PFSK-1 (cell line): Measurements from ENCODE around the gene ZNF700.

Experiments used
- POLR2AphosphoS5 ChIP-seq: IDR thresholded peaks from 2 replicates; pipeline ENCODE4 v1.6.1; 2012; ENCODE audit warnings: low read depth, mild to moderate bottlenecking, control low read depth, low read length, moderate library complexity
- TAF1 ChIP-seq: IDR thresholded peaks from 2 replicates; pipeline ENCODE4 v1.6.1; 2012; ENCODE audit warnings: low read length, control low read depth, borderline replicate concordance; ENCODE audit not compliant: insufficient read depth
- TF ChIP-seq, protein P1 (sequence below), 2 experiments: IDR thresholded peaks; 2 replicates each; pipeline versions ENCODE4 v1.6.1 to v1.8.0; 2011 to 2012; ENCODE audit warnings: low read depth in 2 of 2, low read length in 2 of 2, control low read depth in 1 of 2, inconsistent platforms in 1 of 2, mild to moderate bottlenecking in 1 of 2, moderate library complexity in 1 of 2; ENCODE audit not compliant: insufficient read depth in 1 of 2

- TF ChIP-seq TAF1 (no peak), POLR2AphosphoS5 (no peak)
- TF ChIP-seq, protein P1, sequence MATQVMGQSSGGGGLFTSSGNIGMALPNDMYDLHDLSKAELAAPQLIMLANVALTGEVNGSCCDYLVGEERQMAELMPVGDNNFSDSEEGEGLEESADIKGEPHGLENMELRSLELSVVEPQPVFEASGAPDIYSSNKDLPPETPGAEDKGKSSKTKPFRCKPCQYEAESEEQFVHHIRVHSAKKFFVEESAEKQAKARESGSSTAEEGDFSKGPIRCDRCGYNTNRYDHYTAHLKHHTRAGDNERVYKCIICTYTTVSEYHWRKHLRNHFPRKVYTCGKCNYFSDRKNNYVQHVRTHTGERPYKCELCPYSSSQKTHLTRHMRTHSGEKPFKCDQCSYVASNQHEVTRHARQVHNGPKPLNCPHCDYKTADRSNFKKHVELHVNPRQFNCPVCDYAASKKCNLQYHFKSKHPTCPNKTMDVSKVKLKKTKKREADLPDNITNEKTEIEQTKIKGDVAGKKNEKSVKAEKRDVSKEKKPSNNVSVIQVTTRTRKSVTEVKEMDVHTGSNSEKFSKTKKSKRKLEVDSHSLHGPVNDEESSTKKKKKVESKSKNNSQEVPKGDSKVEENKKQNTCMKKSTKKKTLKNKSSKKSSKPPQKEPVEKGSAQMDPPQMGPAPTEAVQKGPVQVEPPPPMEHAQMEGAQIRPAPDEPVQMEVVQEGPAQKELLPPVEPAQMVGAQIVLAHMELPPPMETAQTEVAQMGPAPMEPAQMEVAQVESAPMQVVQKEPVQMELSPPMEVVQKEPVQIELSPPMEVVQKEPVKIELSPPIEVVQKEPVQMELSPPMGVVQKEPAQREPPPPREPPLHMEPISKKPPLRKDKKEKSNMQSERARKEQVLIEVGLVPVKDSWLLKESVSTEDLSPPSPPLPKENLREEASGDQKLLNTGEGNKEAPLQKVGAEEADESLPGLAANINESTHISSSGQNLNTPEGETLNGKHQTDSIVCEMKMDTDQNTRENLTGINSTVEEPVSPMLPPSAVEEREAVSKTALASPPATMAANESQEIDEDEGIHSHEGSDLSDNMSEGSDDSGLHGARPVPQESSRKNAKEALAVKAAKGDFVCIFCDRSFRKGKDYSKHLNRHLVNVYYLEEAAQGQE (IDR thresholded peaks at IDR 0.05; ENCODE audit: insufficient read depth in 1 of 2, low read depth in 2 of 2, low read length in 2 of 2), result no peak
Observed at GRCh38 chr19:11970174-11970573, 45.3 kb downstream of the ZNF700 start.
